HG03439 (cell line): ENCODE results near the gene KHK.
"Not testable (repeated sequence)": the region's sequence is repeated elsewhere in the genome, so short reads cannot be mapped to it uniquely, and the experiment has no call there.

Experiments
- ATAC-seq: cut with Tn5 transposase; IDR thresholded peaks from one replicate; pipeline ENCODE4 v1.9.1; 2021; ENCODE audit warnings: mild to moderate bottlenecking, moderate library complexity; ENCODE audit not compliant: unreplicated experiment

KHK gene

DNA sequence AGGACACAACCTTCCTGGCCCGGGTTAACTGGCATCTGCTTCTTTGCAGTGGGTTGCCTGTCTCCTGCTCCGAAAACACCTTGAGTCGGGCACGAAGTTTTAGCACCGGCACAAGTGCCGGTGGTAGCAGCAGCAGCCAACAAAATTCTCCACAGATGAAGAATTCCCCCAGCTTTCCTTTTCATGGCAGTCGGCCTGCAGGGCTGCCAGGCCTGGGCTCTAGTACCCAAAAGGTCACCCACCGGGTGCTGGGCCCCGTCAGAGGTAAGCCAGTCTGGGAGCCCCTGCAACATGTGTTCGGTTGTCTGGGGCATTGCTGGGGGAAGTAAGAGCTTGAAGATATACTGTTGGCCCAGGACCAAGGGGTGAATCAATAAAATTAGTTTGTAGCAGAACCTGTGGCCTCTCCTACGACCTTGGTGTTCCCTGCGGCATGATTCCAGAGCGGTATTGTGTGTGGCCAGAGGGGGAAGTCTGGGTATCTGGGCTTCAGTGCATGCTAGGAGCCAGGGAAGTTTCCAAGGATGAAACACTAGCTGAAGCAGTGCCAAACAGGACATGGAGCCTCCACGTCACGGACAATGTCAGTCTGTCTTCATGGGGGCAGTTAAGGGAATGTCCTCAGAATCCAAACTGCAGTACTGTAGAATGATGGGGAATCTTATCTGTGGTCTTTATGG, 27.3 kb upstream of the KHK start:
- no peak for ATAC-seq

DNA sequence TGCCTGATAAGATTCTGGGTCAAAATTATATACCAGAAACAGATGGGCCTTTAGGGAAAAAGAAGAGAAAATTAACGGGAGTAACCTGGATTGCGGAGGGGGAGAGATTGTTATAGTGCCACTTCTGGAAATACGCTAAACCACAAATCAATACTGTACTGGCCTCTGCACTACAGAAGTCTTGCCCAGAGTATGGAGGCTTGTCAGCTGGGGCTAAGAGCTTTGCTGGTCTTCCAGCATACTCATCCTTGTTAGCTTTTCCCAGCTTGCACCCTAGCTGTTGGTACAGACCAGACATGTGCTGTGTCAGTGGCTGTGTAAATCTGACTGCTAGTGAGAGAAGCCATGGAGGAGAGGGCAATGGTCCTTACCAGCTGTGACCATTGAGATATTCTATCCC, 26.2 kb upstream of the KHK start:
- no peak for ATAC-seq

- ATAC-seq, result no peak
Measured at GRCh38 chr2:27065128-27065527, 21.4 kb upstream of the KHK start.

- no peak for ATAC-seq
Measured at GRCh38 chr2:27067385-27067784, 19.2 kb upstream of the KHK start.

DNA sequence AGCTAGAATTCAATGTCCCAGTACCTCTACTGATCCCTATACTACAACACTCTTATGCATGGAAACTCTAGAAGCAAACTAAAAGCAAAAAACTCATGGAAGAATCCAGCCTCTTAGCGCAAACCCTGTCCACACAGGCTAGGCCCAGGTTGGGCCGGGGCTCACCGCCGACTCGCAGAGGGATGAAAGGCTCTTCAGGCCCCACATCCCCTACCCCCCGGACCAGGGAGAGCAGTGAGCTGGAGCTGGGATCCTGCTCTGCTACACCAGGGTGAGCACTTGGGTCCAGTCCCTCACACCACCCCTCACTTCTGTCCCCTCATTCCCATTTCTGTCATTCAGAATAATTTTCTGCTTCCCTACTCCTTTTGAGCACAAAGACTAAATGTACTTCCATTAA, 17.1 kb upstream of the KHK start:
- ATAC-seq, result no peak

DNA sequence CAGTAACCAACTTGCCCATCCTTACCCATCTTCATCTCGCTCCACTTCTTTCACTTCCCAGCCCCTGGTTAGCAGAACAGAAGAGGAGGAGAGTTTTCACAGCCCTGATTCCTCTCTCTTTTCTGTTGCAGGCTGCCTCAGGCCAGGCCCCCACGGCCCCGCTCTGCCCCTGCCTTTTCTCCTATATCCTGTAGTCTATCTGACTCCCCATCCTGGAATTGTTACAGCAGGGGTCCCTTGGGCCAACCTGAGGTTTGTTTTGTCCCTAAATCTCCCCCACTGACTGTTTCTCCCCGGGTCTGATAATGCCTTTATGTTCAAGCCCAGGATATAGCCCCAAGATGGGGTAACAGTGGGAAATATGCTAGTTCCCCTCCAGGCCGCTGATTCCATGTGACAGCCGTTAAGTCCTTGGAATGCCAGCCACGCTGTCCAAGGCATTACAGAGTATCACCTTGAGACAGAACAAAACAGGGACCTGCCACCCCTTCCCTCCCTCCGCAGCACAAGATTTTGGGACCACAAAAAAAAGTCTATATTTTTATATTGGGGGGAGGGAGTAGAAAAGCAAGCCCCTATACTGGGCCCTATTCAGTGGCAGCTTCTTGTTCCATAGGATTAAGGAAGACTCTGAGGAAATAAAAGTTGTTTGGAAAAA, 16.5 kb upstream of the KHK start:
- no peak for ATAC-seq

GRCh38 chr2:27070653-27071276, 15.8 kb upstream of the KHK start:
- peak; percentile 8 for ATAC-seq

DNA sequence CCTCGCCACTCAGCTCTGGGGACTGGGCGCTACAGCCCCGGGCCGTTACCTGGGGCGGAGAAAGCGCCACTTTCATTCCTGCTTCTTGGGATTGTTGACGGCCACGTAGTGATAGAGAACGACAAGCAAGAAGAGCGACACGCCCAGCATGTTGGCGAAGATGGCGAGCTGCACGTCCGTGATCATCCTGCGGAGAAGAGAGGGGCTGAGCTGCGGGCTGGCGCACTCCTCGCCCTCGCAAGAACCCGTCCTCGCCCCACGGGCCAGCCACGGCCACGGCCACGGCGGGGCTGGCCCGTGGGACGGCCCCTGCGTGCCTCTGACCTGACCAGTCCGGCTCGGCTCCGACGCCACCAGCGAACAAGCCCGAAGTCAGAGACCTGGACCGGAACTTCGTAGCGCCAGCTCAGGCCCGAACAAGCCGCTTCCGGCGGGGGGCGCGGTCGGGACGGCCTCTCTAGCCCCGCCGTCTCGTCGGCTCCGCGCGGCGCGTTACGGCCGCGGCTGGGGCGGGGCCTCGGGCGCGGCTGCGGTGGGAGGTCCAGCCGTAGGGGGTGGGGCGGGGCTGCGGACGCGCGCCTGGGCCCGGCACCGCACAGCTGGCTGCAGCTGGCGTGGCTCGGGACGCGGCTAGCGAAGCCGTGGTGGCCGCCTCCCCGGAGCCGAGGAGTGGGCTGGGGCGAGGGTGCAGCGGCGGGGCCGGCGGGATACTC, 15.1 kb upstream of the KHK start, which contains the start of gene OST4:
Gene OST4 (minus strand): TSS at position 378 of the 713 bp plus-strand sequence.
- ATAC-seq, result peak; percentile 89

- ATAC-seq, result peak; percentile 2
Measured at GRCh38 chr2:27071990-27072830, 14.4 kb upstream of the KHK start.

- no peak for ATAC-seq
Measured at GRCh38 chr2:27072920-27073319, 13.7 kb upstream of the KHK start.

GRCh38 chr2:27073782-27074181, 12.8 kb upstream of the KHK start:
- ATAC-seq, result no peak

DNA sequence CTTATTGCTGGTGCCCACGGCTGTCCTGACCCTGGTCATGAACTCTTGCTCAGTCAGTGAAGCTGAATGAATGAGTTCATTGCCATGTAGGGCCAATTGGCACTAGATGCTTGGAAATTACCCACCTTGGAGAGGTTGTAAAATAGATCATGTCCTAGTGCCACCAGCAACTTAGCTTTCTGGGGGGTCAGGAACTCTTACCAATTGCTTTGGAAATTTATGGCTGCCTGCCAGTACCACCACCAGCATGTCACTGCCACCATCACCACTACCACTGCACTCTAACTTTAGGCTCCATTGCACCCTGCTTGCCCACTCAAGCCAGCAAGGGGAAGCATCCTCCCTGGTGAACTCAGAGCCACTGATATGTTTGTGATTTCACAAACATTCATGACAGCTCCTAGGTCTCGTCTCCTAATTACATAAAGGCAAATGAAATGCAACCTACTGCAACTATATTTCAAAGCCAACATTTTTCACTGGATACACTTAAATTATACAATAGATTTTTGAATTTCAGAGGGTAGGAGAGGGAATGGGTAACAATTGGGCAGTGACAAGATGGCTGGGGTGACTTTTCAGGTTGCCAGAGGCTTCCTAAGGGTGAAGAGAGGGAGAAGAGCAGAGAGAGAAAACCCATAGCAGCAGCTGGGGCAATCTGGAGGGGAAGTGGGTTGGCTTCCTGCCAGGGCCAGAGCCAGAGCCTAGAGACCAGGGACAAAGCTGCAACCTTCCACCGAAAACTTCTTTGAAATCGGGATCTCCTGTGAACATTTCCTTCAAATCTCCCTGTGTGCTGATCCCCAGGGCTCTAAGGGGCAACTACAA, 11.6 kb upstream of the KHK start:
- no peak for ATAC-seq

DNA sequence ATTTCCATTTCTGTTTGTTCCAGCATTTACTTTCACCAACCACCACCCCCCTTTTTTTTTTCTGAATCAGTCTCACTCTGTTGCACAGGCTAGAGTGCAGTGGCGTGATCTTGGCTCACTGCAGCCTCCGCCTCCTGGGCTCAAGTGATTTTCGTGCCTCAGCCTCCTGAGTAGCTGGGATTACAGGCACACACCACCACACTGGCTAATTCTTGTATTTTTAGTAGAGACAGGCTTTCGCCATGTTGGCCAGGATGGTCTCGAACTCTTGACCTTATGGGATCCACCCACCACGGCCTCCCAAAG, 11.1 kb upstream of the KHK start:
- not testable (repeated sequence) for ATAC-seq

DNA sequence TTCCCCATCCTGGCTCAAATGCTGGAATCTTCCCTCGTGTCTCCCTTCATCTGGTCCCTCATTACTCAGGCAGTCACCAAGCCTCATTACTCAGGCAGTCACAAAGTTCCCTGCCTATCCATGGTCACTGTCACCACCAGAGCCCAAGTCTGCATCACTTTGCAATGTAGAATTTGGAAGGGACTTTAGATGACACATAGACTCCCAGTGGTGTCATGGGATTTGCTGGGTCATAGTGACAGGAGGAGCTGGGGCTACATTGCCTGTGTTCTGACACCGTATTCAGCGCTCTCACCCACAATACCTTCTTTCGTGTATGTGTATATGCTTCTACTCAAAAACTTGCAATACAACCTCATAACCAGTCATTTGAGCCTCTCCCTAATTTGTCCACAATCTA, 10.2 kb upstream of the KHK start:
- no peak for ATAC-seq

- ATAC-seq, result no peak
Measured at GRCh38 chr2:27077231-27077630, 9.3 kb upstream of the KHK start.

GRCh38 chr2:27078267-27079194, 8.0 kb upstream of the KHK start, which contains the start of gene EMILIN1:
Gene EMILIN1 (plus strand): TSS chr2:27078615. CDS start chr2:27079066, 451 bp downstream.
- no peak for ATAC-seq

- no peak for ATAC-seq
Measured at GRCh38 chr2:27079233-27080139, 7.1 kb upstream of the KHK start.

DNA sequence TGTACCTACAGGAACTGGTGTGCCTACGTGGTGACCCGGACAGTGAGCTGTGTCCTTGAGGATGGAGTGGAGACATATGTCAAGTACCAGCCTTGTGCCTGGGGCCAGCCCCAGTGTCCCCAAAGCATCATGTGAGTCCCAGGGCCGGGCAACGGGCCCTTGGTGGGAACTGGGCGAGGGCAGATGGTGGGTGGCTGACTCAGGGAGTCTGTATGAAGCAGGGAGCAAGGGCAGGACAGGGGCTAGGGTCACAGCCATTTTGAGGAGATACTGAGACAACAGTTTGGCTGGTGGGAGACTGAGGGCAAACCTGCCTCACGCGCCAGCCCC, 6.5 kb upstream of the KHK start:
- no peak for ATAC-seq
